Measurements from ENCODE around the gene TRIM31.

TRIM31 gene

DNA sequence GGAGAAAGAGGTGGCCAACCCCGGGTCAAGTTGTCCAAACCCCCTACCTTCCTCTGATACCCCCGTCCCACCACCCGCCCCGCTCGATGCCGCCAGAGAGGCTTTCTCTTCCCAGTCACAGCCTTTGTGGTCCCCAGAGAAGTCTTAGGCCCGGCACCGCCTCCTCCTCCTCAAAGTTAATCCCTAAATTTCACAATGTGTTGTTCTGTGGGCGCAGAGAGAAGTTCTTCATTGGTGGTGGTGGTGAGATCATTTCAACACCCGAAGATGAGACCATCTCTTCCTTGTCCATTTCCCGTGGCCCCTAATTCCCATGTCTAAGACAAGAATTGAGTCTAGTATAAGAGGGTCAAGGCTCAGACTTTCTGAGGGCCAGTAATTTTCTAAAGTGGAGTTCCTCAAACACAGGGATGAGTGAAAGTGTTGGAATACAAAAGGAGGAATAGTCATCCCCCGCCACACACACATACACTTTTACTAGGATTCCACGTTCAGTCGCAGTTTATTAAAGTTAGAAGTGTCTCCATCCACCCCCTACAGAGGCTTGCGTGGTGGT, 10.4 kb downstream of the TRIM31 start:
- TF ChIP-seq, protein P1, sequence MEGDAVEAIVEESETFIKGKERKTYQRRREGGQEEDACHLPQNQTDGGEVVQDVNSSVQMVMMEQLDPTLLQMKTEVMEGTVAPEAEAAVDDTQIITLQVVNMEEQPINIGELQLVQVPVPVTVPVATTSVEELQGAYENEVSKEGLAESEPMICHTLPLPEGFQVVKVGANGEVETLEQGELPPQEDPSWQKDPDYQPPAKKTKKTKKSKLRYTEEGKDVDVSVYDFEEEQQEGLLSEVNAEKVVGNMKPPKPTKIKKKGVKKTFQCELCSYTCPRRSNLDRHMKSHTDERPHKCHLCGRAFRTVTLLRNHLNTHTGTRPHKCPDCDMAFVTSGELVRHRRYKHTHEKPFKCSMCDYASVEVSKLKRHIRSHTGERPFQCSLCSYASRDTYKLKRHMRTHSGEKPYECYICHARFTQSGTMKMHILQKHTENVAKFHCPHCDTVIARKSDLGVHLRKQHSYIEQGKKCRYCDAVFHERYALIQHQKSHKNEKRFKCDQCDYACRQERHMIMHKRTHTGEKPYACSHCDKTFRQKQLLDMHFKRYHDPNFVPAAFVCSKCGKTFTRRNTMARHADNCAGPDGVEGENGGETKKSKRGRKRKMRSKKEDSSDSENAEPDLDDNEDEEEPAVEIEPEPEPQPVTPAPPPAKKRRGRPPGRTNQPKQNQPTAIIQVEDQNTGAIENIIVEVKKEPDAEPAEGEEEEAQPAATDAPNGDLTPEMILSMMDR (IDR thresholded peaks at IDR 0.05) = no peak

DNA sequence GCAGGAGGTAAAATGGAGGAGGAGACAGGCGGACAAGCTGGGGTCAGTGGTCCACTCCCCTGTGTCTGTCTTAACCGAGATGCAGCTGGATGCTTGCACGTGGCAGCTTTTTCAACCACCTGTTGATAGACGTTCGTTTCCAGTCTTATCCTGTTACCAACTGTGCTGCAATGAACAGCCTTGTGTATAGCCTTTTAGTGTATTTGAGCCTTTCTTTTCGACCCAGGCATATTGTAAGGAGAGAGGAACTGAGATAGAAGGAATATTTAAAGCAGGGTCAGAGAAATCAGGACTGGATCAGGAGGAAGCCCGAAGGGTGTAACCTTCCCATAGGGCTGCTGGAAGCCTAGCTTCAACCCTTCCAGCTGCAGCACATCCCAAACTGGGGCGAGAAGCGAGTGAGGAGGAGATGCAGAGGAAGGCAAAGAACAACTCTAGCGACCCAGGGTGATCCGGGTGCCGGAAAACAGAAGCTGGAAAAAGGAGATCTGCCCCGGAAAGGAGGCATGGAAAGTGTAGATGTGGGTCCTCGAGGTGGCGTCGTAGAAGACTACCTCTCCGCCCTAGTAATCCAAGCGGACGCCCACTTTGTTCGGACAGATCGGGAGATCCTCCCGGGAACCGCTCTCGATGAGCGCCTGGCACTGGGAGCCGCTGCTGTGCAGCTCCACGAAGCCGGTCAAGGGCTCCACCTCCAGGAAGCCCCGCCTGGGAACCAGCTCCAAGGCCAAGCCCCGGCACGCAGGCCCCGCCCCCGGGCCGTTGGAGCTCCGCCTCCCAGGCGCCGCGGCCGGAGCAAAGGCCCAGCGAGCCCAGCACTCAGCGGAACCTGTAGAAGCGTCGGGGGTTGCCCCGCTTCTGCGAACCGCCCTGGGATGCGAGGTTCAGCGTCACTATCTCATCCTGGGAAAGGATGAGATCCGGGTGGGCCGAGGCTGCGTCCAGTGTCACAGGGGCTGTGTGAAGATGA, 11.2 kb downstream of the TRIM31 start:
- TF ChIP-seq, protein P1 (IDR thresholded peaks at IDR 0.05) = no peak; the same call in 1 of the 2 replicates

DNA sequence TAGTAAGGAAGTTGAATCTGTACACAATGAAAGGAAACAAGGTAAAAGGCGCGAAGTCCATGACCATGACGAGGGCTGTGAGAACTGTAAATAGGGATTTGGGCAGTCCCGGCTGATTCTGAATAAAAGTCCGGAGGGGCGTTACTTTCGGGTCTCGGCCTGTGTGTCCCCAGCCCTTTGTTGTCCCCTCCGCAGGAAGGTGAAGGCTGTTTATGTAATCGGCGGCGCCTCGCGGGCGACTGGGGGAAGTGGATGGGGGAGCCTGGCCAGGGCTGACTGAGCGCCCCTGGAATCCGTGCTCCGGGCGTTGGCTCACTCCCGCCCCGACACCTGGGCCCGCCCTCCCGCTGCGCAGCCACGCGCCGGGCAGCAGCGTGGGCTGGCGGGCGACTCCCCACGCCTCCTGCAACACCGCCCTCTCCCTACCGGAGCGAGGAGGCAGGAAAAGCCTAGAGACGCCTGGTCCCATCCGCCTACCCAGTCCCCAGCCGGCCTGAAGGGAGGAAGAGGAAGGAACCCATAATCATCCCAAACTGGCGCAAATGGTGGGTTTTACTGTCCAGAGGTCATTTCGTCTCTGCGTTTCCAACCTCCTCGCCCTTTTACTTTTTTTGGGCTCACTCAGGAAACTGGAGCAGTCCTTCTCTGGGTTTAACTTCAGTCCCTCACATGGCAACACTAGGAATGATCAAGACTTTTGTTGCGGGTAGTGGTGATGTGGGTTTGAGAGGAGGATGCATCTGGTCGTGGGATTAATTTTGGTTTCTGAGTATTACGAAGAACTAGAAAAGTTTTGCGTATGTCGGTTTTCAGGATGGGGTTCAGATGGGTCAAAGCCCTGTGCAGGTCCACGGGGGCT, 12.1 kb downstream of the TRIM31 start:
- TF ChIP-seq, protein P1 (IDR thresholded peaks at IDR 0.05) = no peak

DNA sequence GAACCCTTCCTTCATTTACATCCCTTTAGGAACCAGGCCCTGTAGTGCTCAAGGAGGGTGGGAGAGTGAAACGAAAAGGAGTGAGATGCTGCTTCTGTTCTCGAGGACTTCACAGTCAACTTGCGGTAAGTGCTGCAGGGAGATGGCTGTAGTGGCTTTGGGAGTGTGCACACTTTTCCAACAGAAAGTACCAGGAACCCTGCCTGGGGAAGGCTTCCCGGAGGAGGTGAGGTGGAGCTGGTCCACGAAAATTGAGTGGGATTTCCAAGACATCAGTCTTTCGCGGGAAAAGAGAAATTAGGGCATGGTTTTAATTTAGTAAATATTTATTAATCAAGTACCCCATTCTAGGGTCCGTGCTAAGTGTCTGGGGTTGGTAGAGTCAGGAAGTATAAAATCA, 12.7 kb downstream of the TRIM31 start:
- TF ChIP-seq, protein P1 (IDR thresholded peaks at IDR 0.05) = no peak

DNA sequence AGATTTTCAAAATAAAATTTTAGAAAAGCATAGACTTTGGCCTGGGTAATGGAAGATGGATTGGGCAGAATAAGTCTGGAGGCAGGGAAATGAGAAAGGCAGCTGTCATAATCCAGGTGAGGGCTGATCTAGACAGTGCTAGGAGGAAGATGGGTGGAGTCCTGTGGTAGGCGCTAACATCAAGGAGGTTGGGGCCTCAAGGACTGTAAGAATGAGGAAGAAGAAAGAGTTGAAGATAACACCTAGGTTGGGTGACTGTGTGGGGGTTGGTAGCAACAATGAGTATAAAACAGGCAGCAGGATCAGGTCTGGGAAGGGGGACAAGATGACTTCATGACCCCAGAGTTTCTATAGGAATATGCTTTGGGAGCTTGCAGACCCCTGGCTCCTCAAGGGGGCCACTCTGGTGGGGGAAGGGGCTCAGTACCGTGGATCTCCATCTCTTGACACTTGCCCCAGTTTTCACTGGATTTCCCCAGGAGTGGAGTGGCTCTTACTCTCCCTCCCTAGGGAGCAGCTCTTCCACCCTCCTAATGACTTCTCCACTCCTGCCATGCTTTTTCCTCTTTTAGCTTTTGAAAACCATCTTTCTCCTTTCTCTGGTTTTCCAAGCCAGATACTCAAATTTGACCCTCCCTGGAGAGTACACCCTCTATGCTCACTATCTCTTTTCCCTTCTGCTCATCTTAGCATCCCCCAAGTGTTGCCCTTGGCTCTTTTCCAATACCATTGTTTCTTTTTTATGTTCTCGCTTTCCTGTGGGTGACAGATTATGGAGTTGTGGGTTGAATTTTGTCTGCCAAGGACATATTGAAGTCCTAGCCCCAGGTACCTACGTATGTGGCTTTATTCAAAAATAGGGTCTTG, 14.8 kb downstream of the TRIM31 start:
- TF ChIP-seq, protein P1 (IDR thresholded peaks at IDR 0.05) = no peak

DNA sequence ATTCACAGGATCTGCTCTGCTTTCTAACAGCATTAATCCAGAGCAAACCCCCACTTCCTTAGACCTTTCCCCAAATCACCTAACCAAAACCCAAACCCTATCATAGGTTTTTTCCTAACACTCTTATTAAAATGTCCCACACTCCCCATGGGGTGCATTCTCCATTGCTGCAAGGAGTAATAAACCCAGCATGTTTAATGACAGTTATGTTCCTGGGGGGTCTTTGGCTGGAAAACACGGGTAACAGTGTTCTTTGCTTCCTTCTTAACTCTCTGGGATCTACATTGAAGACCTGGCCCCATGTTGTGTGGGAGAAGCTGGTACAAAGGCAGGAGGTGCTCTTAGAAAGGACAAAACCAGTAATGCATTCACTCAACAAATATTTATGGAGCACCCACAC, 16.1 kb downstream of the TRIM31 start:
- TF ChIP-seq, protein P1 (IDR thresholded peaks at IDR 0.05) = no peak
